Natural killer cell (primary cell): ENCODE results near the gene MIA3. TPM values are rescaled to one million over a fixed set of nuclear protein-coding genes. Genes with fewer than 3 reads are reported as not detected.
A peak's percentile ranks its signal among the peaks of the same experiment; 100 is the strongest.

Experiments
- ATAC-seq, 3 donors: fragments of 150-1000 bp in 2 of 3; fragments of 200-7000 bp in 1 of 3; cut with Tn5 transposase; 1 replicate in 1 of 3; 2 replicates in 2 of 3; pipeline ENCODE4 v1.10.0; 2021; ENCODE audit warnings: mild to moderate bottlenecking in 2 of 3, moderate library complexity in 2 of 3
- DNase-seq, 2 donors: peaks; one replicate each; pipeline versions ENCODE4 v3.0.0 to v3.0.0-alpha.2; 2013 to 2021; ENCODE audit warnings: mixed read lengths in 1 of 2
- H3K27ac ChIP-seq: one replicate; pipeline ENCODE4 v1.5.1; 2013; ENCODE audit warnings: mild to moderate bottlenecking, low read length
- H3K27me3 ChIP-seq: one replicate; pipeline ENCODE4 v1.6.1; 2013; ENCODE audit warnings: low read length; ENCODE audit not compliant: control insufficient read depth, insufficient read depth
- H3K36me3 ChIP-seq: one replicate; pipeline ENCODE4 v1.6.1; 2013; ENCODE audit warnings: low read length; ENCODE audit not compliant: control insufficient read depth, insufficient read depth
- H3K4me1 ChIP-seq: one replicate; pipeline ENCODE4 v1.6.1; 2013; ENCODE audit warnings: low read length; ENCODE audit not compliant: control insufficient read depth, insufficient read depth
- H3K4me3 ChIP-seq: one replicate; pipeline ENCODE4 v1.5.1; 2013; ENCODE audit warnings: low read length
- H3K9me3 ChIP-seq: one replicate; pipeline ENCODE4 v1.6.1; 2013; ENCODE audit warnings: low read length; ENCODE audit not compliant: control insufficient read depth, insufficient read depth
- H3K27ac Mint-ChIP-seq, 2 donors: one replicate each; pipeline ENCODE4 v1.8.0; 2022; ENCODE audit warnings: mild to moderate bottlenecking in 2 of 2, mixed read lengths in 2 of 2, moderate library complexity in 1 of 2
- H3K27me3 Mint-ChIP-seq, 2 donors: one replicate each; pipeline ENCODE4 v1.8.0; 2022; ENCODE audit warnings: low read depth in 2 of 2, mixed read lengths in 2 of 2
- H3K36me3 Mint-ChIP-seq: one replicate; pipeline ENCODE4 v1.8.0; 2022; ENCODE audit warnings: mixed read lengths
- H3K4me1 Mint-ChIP-seq, 2 donors: one replicate each; pipeline ENCODE4 v1.8.0; 2022; ENCODE audit warnings: mixed read lengths in 2 of 2
- H3K4me3 Mint-ChIP-seq: one replicate; pipeline ENCODE4 v1.8.0; 2022; ENCODE audit warnings: mild to moderate bottlenecking, moderate library complexity, mixed read lengths
- H3K9me3 Mint-ChIP-seq, 2 donors: one replicate each; pipeline ENCODE4 v1.8.0; 2022; ENCODE audit warnings: mixed read lengths in 2 of 2
- WGBS: methylation state at CpG from one replicate; pipeline ENCODE4 v1.1.7; 2013; ENCODE audit warnings: missing lambda C conversion rate; ENCODE audit not compliant: insufficient coverage; 5-methylcytosine and 5-hydroxymethylcytosine counted together
- intact Hi-C: fragments of 100-400 bp; cut with micrococcal nuclease; formaldehyde crosslinking; loops from one replicate; pipeline ENCODE4 v1.14.2; 2022
- total RNA-seq, 4 donors: library from RNA; stranded (reverse); fragments of 120-200 nt in 1 of 4; gene quantifications; one replicate each; pipeline versions ENCODE4 v1.2.3 to v1.2.4, GENCODE V29; 2013 to 2022
- TF ChIP-seq, protein P1 (sequence below): fragments of 200-600 bp; IDR thresholded peaks from one replicate; pipeline ENCODE4 v1.8.0; 2022; ENCODE audit warnings: antibody characterized with exemption

MIA3 gene
- total RNA-seq, 3 donors from 2014 or later (not counting 1 experiment from before 2014, with no cell fraction given): 87.0 to 98.8 (median 94.0) TPM

DNA sequence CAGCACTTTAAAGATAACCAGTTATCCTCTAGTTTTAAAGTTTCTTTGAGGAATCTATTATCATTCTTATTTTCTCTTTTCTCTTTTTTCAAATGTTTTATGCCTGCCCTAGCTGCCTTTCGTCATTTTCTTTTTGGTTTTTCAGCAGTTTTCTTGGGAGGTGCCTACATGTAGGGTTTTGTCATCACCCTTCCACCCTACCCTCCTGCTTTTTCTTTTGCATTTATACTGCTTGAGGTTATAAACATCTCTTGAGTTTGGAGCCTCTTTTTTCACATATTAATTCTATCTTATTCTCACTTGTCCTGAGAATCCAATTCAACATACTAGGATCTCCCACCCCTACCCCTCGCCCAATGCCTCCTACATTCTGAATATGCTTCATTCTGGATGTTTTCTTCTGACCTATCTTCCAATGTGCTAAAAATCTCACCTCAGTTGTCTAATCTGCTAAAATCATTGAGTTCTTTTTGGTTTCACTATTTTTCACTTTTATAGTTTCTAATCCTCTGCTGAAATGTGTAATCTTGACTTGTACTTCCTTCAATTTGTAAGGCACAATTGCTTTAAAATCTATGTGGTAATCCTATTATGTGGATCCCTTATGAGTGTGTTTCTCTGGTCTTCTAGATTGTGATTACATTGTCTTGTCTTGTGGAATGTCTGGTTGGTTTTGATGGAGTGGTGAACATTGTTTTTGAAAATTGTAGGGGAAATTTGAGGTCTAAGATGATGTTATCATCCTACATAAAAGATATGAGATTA lies 38.7 kb downstream of the MIA3 start:
- ATAC-seq: no peak
- Mint-ChIP-seq H3K27ac (peak overlapping the region; percentile 91 to 96), H3K9me3 (no peaks in the 10 kb centered on the region), H3K36me3 (peaks cover 73% of the 10 kb centered on the region), H3K4me3 (no peak overlapping the region), H3K27me3 (no peaks in the 10 kb centered on the region), H3K4me1 (peaks cover 34 to 39% of the 10 kb centered on the region in 2 donors)
- Histone ChIP-seq H3K27ac (no peak overlapping the region), H3K36me3 (peaks cover 87% of the 10 kb centered on the region), H3K4me3 (no peak overlapping the region), H3K9me3 (no peaks in the 10 kb centered on the region), H3K27me3 (no peaks in the 10 kb centered on the region), H3K4me1 (peaks cover 2% of the 10 kb centered on the region)
- intact Hi-C loops: no loop called here
- DNase-seq: no peak
- TF ChIP-seq, protein P1, sequence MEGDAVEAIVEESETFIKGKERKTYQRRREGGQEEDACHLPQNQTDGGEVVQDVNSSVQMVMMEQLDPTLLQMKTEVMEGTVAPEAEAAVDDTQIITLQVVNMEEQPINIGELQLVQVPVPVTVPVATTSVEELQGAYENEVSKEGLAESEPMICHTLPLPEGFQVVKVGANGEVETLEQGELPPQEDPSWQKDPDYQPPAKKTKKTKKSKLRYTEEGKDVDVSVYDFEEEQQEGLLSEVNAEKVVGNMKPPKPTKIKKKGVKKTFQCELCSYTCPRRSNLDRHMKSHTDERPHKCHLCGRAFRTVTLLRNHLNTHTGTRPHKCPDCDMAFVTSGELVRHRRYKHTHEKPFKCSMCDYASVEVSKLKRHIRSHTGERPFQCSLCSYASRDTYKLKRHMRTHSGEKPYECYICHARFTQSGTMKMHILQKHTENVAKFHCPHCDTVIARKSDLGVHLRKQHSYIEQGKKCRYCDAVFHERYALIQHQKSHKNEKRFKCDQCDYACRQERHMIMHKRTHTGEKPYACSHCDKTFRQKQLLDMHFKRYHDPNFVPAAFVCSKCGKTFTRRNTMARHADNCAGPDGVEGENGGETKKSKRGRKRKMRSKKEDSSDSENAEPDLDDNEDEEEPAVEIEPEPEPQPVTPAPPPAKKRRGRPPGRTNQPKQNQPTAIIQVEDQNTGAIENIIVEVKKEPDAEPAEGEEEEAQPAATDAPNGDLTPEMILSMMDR: no peak
- WGBS: 100% methylated on average over 1 of the region's 2 CpGs

DNA sequence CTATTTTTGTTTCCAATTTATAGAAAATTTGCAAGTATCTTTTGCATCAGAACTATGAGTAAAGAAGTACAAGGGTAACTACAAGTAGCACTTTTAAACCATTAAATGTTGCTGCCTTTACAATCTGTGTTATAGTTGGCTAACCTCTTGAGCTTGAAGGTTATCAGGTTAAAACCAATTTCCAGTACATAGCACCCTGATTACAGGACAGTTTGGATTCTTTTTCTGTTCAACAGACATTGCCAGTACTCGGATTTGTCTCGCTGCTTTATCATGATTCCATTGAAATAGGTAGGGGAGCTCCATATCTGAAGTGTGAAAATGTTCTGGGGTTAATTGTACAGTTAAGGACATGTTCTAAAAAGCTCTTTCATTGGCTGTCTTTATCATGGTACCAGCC lies 40.0 kb downstream of the MIA3 start:
- no peak for DNase-seq
- ATAC-seq: no peak
- intact Hi-C loops: no loop called here
- H3K4me3 ChIP-seq: no peak overlapping the region
- Mint-ChIP-seq H3K27ac (peak overlapping the region; percentile 91 to 96), H3K9me3 (no peaks in the 10 kb centered on the region), H3K4me1 (peaks cover 31 to 39% of the 10 kb centered on the region in 2 donors), H3K4me3 (no peak overlapping the region), H3K27me3 (no peaks in the 10 kb centered on the region), H3K36me3 (peaks cover 73% of the 10 kb centered on the region)
- H3K36me3 ChIP-seq: peaks cover 87% of the 10 kb centered on the region
- no peaks in the 10 kb centered on the region for H3K9me3 ChIP-seq
- no peaks in the 10 kb centered on the region for H3K27me3 ChIP-seq
- WGBS: 100% methylated on average over 2 of the region's 2 CpGs
- no peak overlapping the region for H3K27ac ChIP-seq
- TF ChIP-seq, protein P1: no peak
- H3K4me1 ChIP-seq: peaks cover 2% of the 10 kb centered on the region

DNA sequence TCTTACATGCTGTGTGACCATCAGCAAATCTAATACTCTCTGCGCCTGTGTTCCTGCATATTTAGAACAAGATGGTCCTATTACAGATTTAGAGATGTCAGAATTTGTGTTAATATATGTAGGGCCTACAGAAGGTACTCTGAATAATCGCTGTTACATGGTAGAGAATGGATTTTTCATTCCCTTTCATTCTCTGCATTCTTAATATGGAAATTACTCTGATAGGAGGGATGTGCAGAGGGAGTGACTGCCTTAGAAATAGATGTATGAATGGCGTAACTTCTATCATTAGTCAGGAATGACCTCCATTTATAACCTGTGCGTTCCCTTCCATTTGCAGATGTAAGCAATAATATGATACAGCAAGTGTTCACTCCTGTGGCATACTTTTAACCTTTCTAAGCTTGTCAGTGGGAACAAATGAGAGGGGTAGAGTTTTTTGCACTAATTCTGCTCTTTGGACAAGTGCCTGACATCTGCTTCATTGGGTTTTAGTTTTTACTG lies 45.6 kb downstream of the MIA3 start:
- Histone ChIP-seq H3K4me3 (no peak overlapping the region), H3K4me1 (no peaks in the 10 kb centered on the region), H3K9me3 (no peaks in the 10 kb centered on the region), H3K36me3 (peaks cover 95% of the 10 kb centered on the region), H3K27me3 (no peaks in the 10 kb centered on the region), H3K27ac (no peak overlapping the region)
- 93% methylated on average over 3 of the region's 4 CpGs for WGBS
- Mint-ChIP-seq H3K36me3 (peaks cover 64% of the 10 kb centered on the region), H3K4me1 (peaks cover under 1 to 1% of the 10 kb centered on the region in 2 donors), H3K4me3 (no peak overlapping the region), H3K9me3 (no peaks in the 10 kb centered on the region), H3K27me3 (no peaks in the 10 kb centered on the region), H3K27ac (peak overlapping the region in 1 of 2 donors; percentile 46)
- ATAC-seq: no peak
- DNase-seq: no peak
- TF ChIP-seq, protein P1: no peak
- intact Hi-C loops: no loop called here
